ENCODE measurements around the gene DENND6A.
"Not testable (repeated sequence)": the region's sequence is repeated elsewhere in the genome, so short reads cannot be mapped to it uniquely, and the experiment has no call there.

The DENND6A gene

DNA sequence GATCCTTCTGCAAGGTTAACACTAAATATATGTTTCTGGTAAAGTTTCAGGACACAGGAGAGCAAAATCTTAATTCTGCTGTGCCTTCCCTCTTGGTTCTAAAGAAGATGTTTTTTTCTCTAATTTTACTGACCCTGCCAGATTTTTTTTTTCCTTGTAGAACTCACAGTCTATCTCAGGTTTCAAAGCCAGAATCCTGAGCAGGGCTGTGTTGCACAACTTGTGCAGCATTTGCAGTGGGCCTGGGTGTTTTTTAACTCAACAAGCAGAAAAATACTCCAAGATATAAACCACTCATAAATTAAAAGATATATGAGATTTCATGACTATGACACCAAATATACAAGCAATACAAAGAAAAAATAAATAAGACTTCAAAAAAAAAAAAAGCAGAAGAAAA is 55.5 kb downstream of the DENND6A start:
- Histone ChIP-seq H3K9me3 (ENCODE audit: control insufficient read depth, insufficient read depth, low read depth, low read length) (no peaks in the 10 kb centered on the region), H3K4me1 (ENCODE audit: control insufficient read depth, insufficient read depth, low read length) (no peaks in the 10 kb centered on the region), H3K27ac (ENCODE audit: low read depth, low read length) (no peak overlapping the region), H3K36me3 (ENCODE audit: control insufficient read depth, insufficient read depth, low read length) (peaks cover 59% of the 10 kb centered on the region), H3K27me3 (ENCODE audit: control insufficient read depth, insufficient read depth, low read length) (no peaks in the 10 kb centered on the region), H3K9ac (ENCODE audit: low read length) (no peak overlapping the region), H3K4me3 (ENCODE audit: low read depth, low read length) (no peak overlapping the region)

DNA sequence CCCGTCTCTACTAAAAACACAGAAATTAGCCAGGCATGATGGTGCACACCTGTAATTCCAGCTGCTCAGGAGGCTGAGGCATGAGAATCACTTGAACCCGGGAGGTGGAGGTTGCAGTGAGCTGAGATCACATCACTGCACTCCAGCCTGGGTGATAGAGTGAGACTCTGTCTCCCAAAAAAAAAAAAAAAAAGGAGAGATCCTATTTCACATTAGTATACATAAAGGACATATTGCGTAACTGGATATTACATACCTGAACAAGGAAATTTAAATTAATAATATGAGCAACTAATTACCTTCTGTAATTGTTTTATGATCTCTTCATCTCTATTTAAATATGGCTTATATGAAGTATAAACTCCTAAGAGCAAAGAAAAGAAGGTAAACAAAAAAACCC is 58.6 kb downstream of the DENND6A start:
- not testable (repeated sequence) for H3K9me3 ChIP-seq (ENCODE audit: control insufficient read depth, insufficient read depth, low read depth, low read length); H3K27ac ChIP-seq (ENCODE audit: low read depth, low read length); H3K4me3 ChIP-seq (ENCODE audit: low read depth, low read length); H3K9ac ChIP-seq (ENCODE audit: low read length); H3K4me1 ChIP-seq (ENCODE audit: control insufficient read depth, insufficient read depth, low read length); H3K27me3 ChIP-seq (ENCODE audit: control insufficient read depth, insufficient read depth, low read length)
- H3K36me3 ChIP-seq (ENCODE audit: control insufficient read depth, insufficient read depth, low read length): peaks cover 59% of the 10 kb centered on the region

DNA sequence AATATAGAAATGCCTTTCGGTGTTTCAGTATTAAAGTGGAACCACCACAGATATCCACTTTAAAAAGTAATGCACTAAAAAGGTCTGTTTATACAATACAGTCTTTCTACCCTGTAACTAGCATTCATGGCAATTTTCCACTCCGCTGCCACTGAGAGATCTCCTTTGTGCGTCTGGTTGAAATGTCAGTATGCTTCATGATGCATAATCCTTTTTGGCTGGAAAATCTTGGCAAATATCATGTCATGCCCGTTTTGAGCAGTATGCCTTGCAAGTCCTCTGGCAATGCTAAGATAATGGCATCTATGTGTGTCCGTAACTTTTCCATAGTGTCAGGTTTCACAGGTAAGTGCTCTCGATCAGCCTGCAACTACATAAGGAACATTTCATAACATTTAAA is 64.9 kb downstream of the DENND6A start:
- Histone ChIP-seq H3K9ac (ENCODE audit: low read length) (no peak overlapping the region), H3K9me3 (ENCODE audit: control insufficient read depth, insufficient read depth, low read depth, low read length) (no peaks in the 10 kb centered on the region), H3K27ac (ENCODE audit: low read depth, low read length) (no peak overlapping the region), H3K4me3 (ENCODE audit: low read depth, low read length) (no peak overlapping the region), H3K36me3 (ENCODE audit: control insufficient read depth, insufficient read depth, low read length) (peaks cover 64% of the 10 kb centered on the region), H3K4me1 (ENCODE audit: control insufficient read depth, insufficient read depth, low read length) (no peaks in the 10 kb centered on the region), H3K27me3 (ENCODE audit: control insufficient read depth, insufficient read depth, low read length) (no peaks in the 10 kb centered on the region)

DNA sequence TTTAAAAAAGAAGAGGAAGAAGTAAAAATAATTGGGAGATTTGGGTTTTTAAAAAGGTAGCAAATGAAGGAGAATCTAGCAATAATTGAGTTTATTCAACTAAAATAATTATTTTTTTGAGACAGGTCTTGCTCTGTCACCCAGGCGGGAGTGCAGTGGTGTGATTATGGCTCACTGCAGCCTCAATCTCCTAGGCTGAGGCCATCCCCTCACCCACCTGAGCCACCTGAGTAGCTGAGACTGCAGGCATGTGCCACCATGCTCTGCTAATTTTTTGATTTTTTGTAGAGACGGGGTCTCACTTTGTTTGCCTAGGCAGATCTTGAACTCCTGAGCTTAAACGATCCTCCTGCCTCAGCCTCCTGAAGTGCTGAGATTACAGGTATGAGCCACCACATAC is 68.1 kb downstream of the DENND6A start:
- no peak overlapping the region for H3K4me3 ChIP-seq (ENCODE audit: low read depth, low read length)
- peaks cover 38% of the 10 kb centered on the region for H3K36me3 ChIP-seq (ENCODE audit: control insufficient read depth, insufficient read depth, low read length)
- H3K9me3 ChIP-seq (ENCODE audit: control insufficient read depth, insufficient read depth, low read depth, low read length): no peaks in the 10 kb centered on the region

DNA sequence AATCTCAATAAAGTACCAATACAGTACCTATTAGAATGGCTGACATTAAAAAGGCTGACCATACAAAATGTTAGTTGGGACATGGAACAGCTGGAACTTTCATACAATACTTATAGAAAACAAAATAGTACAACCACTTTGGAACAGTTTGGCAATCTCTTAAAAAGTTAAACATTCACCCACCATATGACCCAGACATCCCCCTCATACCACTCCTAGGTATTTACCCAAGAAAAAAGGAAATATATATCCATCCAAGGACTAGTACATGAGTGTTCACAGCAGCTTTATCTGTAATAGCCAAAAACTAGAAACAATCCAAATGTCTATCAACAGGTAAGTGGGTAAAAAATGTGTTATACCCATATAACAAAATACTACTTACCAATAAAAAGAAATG is 70.5 kb downstream of the DENND6A start:
- Histone ChIP-seq H3K4me1 (ENCODE audit: control insufficient read depth, insufficient read depth, low read length) (no peaks in the 10 kb centered on the region), H3K27me3 (ENCODE audit: control insufficient read depth, insufficient read depth, low read length) (no peaks in the 10 kb centered on the region), H3K9me3 (ENCODE audit: control insufficient read depth, insufficient read depth, low read depth, low read length) (no peaks in the 10 kb centered on the region), H3K27ac (ENCODE audit: low read depth, low read length) (no peak overlapping the region), H3K36me3 (ENCODE audit: control insufficient read depth, insufficient read depth, low read length) (peaks cover 18% of the 10 kb centered on the region), H3K4me3 (ENCODE audit: low read depth, low read length) (no peak overlapping the region), H3K9ac (ENCODE audit: low read length) (no peak overlapping the region)

More for the DNA sequence above, 68.1 kb downstream of the DENND6A start:
- no peaks in the 10 kb centered on the region for H3K27me3 ChIP-seq (ENCODE audit: control insufficient read depth, insufficient read depth, low read length)
- no peak overlapping the region for H3K9ac ChIP-seq (ENCODE audit: low read length)
- H3K27ac ChIP-seq (ENCODE audit: low read depth, low read length): no peak overlapping the region
- no peaks in the 10 kb centered on the region for H3K4me1 ChIP-seq (ENCODE audit: control insufficient read depth, insufficient read depth, low read length)

DNA sequence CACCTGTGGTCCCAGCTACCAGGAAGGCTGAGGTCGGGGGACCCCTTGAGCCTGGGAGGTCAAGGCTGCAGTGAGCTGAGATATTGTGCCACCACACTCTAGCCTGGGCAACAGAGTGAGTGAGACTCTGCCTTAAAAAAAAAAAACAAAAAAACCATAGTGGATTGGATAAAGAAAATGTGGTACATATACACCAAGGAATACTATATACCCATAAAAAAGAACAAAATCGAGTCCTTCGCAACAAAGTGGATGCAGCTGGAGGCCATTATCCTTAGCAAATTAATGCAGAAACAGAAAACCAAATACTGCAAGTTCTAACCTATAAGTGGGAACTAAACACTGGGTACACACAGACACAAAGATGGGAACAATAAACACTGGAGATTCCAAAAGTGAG is 75.1 kb downstream of the DENND6A start:
- H3K4me3 ChIP-seq (ENCODE audit: low read depth, low read length): no peak overlapping the region
- H3K27ac ChIP-seq (ENCODE audit: low read depth, low read length): no peak overlapping the region
- no peak overlapping the region for H3K9ac ChIP-seq (ENCODE audit: low read length)
- no peaks in the 10 kb centered on the region for H3K4me1 ChIP-seq (ENCODE audit: control insufficient read depth, insufficient read depth, low read length)
- H3K36me3 ChIP-seq (ENCODE audit: control insufficient read depth, insufficient read depth, low read length): no peaks in the 10 kb centered on the region
- no peaks in the 10 kb centered on the region for H3K27me3 ChIP-seq (ENCODE audit: control insufficient read depth, insufficient read depth, low read length)
- H3K9me3 ChIP-seq (ENCODE audit: control insufficient read depth, insufficient read depth, low read depth, low read length): no peaks in the 10 kb centered on the region

DNA sequence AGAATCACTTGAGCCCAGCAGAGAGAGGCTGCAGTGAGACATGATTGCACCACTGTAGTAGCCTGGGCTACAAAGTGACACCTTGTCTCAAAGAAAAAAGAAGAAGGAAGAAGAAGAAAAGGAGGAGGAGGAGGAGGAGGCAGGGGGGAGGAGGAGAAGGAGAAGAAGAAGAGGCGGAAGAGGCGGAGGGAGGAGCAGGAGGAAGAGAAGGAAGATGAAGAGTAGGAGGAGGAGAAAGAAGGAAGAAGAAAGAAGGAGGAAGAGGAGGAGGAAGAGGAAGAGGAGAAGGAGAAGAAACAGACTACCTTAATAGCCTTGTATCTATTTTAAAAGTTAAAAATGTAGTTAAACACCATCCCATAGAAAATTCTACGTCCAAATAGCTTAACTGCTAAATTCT is 76.6 kb downstream of the DENND6A start:
- H3K9ac ChIP-seq (ENCODE audit: low read length): no peak overlapping the region
- H3K4me1 ChIP-seq (ENCODE audit: control insufficient read depth, insufficient read depth, low read length): no peaks in the 10 kb centered on the region
- no peak overlapping the region for H3K27ac ChIP-seq (ENCODE audit: low read depth, low read length)
- H3K4me3 ChIP-seq (ENCODE audit: low read depth, low read length): no peak overlapping the region
- H3K36me3 ChIP-seq (ENCODE audit: control insufficient read depth, insufficient read depth, low read length): no peaks in the 10 kb centered on the region
- no peaks in the 10 kb centered on the region; the same call in 1 of the 2 replicates for H3K9me3 ChIP-seq (ENCODE audit: control insufficient read depth, insufficient read depth, low read depth, low read length)
- H3K27me3 ChIP-seq (ENCODE audit: control insufficient read depth, insufficient read depth, low read length): no peaks in the 10 kb centered on the region

DNA sequence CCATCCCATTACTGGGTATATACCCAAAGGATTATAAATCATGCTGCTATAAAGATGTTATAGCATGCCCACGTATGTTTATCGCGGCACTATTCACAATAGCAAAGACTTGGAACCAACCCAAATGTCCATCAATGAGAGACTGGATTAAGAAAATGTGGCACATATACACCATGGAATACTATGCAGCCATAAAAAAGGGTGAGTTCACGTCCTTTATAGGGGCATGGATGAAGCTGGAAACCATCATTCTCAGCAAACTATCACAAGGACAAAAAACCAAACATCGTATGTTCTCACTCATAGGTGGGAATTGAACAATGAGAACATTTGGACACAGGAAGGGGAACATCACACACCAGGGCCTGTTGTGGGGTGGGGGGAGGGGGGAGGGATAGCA is 81.0 kb downstream of the DENND6A start:
- not testable (repeated sequence) for H3K36me3 ChIP-seq (ENCODE audit: control insufficient read depth, insufficient read depth, low read length); H3K27ac ChIP-seq (ENCODE audit: low read depth, low read length)

DNA sequence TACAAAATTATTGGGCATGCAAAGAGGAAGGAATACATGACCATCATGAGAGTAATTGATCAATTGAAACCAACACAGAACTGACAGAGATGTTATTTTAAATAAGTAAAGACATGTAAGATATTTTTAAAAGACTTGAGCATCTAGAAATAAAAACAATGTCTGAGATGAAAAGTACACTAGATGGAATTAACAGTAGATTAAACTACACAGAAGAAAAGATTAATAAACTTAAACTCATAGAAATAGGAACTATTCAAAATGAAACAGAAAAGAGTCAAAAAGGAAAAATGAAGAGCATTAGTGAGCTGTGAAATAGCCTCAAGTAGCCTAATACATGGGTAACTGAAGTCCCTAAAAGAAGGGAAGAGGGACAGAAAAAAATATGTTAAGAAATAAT is 87.2 kb downstream of the DENND6A start:
- no peaks in the 10 kb centered on the region for H3K27me3 ChIP-seq (ENCODE audit: control insufficient read depth, insufficient read depth, low read length)
- H3K27ac ChIP-seq (ENCODE audit: low read depth, low read length): no peak overlapping the region
- no peak overlapping the region for H3K4me3 ChIP-seq (ENCODE audit: low read depth, low read length)
- 0 out of 2 replicates have a peak, but pooled peaks cover 2% of the 10 kb centered on the region for H3K9me3 ChIP-seq (ENCODE audit: control insufficient read depth, insufficient read depth, low read depth, low read length)
- no peaks in the 10 kb centered on the region for H3K36me3 ChIP-seq (ENCODE audit: control insufficient read depth, insufficient read depth, low read length)
- H3K9ac ChIP-seq (ENCODE audit: low read length): no peak overlapping the region
- no peaks in the 10 kb centered on the region for H3K4me1 ChIP-seq (ENCODE audit: control insufficient read depth, insufficient read depth, low read length)

More for the DNA sequence above, 81.0 kb downstream of the DENND6A start:
- H3K27me3 ChIP-seq (ENCODE audit: control insufficient read depth, insufficient read depth, low read length); H3K4me1 ChIP-seq (ENCODE audit: control insufficient read depth, insufficient read depth, low read length); H3K9me3 ChIP-seq (ENCODE audit: control insufficient read depth, insufficient read depth, low read depth, low read length); H3K9ac ChIP-seq (ENCODE audit: low read length); H3K4me3 ChIP-seq (ENCODE audit: low read depth, low read length): not testable (repeated sequence)

DNA sequence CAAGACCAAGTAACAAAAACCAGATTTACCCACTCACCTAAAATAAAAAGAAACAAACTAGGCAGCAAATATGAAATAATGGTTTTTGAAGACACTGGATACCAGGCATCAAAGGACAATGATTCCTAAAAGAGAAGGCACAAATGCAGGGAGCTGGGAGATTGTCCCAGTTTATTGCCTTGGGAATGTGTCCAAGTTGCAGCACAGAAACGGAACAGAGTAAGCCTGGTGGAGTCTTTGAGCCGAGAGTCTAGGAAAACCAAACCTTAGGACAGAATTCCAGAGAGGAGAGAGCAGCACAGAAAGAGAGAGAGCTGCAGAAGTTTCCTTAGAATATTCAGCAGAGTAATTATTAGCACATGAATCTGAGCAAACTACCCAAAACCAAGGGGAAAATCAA is 87.9 kb downstream of the DENND6A start:
- Histone ChIP-seq H3K4me1 (ENCODE audit: control insufficient read depth, insufficient read depth, low read length) (no peaks in the 10 kb centered on the region), H3K27me3 (ENCODE audit: control insufficient read depth, insufficient read depth, low read length) (no peaks in the 10 kb centered on the region), H3K4me3 (ENCODE audit: low read depth, low read length) (no peak overlapping the region), H3K9ac (ENCODE audit: low read length) (no peak overlapping the region), H3K36me3 (ENCODE audit: control insufficient read depth, insufficient read depth, low read length) (no peaks in the 10 kb centered on the region), H3K9me3 (ENCODE audit: control insufficient read depth, insufficient read depth, low read depth, low read length) (0 out of 2 replicates have a peak, but pooled peaks cover 2% of the 10 kb centered on the region), H3K27ac (ENCODE audit: low read depth, low read length) (no peak overlapping the region)

DNA sequence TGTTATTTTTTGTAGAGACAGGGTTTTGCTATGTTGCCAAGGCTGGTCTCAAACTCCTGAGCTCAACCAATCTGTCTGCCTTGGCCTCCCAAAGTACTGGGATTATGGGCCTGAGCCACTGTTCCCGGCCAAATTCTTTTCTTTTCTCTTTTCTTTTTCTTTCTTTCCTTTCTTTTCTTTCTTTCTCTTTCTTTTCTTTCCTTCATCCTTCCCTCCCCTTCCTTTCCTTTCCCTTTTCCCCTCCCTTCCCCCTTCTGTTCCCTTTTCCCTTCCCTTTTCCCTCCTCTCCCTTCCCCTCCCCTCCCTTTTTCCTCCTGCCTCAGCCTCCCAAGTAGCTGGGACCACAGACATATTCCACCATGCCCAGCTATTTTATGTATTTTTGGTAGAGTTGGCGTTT is 92.7 kb downstream of the DENND6A start:
- H3K36me3 ChIP-seq (ENCODE audit: control insufficient read depth, insufficient read depth, low read length): peaks cover 3% of the 10 kb centered on the region; the same call in 1 of the 2 replicates
- H3K27me3 ChIP-seq (ENCODE audit: control insufficient read depth, insufficient read depth, low read length): no peaks in the 10 kb centered on the region
- no peak overlapping the region for H3K9ac ChIP-seq (ENCODE audit: low read length)
- no peaks in the 10 kb centered on the region for H3K9me3 ChIP-seq (ENCODE audit: control insufficient read depth, insufficient read depth, low read depth, low read length)
- H3K27ac ChIP-seq (ENCODE audit: low read depth, low read length): no peak overlapping the region
- H3K4me1 ChIP-seq (ENCODE audit: control insufficient read depth, insufficient read depth, low read length): peaks cover 9% of the 10 kb centered on the region
- H3K4me3 ChIP-seq (ENCODE audit: low read depth, low read length): no peak overlapping the region

DNA sequence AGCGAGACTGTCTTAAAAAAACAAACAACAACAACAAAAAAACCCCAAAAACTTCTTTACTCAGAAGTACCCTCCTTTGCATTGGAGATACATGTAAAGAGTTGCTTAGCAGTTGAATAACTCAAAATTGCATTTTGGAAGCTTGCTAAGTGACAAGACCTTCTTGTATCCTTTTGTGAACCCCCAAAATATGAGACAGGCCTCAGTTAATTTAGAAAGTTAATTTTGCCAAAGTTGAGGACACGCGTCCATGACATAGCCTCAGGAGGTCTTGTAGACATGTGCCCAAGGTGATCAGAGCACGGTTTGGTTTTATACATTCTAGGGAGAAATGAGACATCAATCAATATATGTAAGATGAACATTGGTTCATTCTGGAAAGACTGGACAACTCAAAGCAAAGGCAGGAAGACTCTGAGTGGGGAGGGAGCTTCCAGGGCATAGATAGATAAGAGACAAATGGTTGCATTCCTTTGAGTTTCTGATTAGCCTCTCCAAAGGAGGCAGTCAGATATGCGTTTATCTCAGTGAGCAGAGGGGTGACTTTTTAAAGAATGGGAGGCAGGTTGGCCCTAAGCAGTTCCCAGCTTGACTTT is 94.0 kb downstream of the DENND6A start:
- Histone ChIP-seq H3K4me3 (ENCODE audit: low read depth, low read length) (peak overlapping the region; percentile 75), H3K36me3 (ENCODE audit: control insufficient read depth, insufficient read depth, low read length) (peaks cover 12% of the 10 kb centered on the region), H3K27me3 (ENCODE audit: control insufficient read depth, insufficient read depth, low read length) (no peaks in the 10 kb centered on the region), H3K27ac (ENCODE audit: low read depth, low read length) (peak overlapping the region; percentile 58; the same call in 1 of the 2 replicates), H3K9me3 (ENCODE audit: control insufficient read depth, insufficient read depth, low read depth, low read length) (no peaks in the 10 kb centered on the region), H3K4me1 (ENCODE audit: control insufficient read depth, insufficient read depth, low read length) (peaks cover 17% of the 10 kb centered on the region), H3K9ac (ENCODE audit: low read length) (peak overlapping the region; percentile 89)
